ENCODE results near the gene D2HGDH.
"Not testable (repeated sequence)": the region's sequence is repeated elsewhere in the genome, so short reads cannot be mapped to it uniquely, and the experiment has no call there.

Gene D2HGDH

DNA sequence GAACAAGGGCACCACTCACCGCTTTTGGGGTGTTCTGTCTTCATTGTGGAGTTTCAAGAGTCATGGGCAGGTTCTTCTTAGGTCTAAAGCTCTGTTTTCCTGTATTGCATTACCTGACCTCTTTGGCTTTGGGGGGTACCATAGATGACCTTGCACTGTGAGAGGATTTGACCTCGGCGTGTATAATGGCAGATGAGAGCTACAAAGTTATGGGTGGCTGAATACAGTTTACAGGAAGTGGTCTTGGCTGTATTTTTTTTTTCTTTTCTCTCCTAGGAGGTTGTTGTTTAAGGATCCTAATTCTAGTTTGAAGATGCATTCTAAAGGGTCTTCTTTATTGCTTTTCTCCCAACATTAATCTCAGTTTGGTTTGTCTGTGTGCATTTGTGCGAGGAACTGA, 53.7 kb downstream of the D2HGDH start:
- Mint-ChIP-seq H3K36me3 (ENCODE audit: insufficient read depth) (peaks cover 3% of the 10 kb centered on the region), H3K4me3 (no peak overlapping the region), H3K4me1 (ENCODE audit: low read depth in 2 of 2) (peaks cover 13 to 14% of the 10 kb centered on the region in 2 donors), H3K27ac (peak overlapping the region; percentile 45 to 79), H3K9me3 (no peaks in the 10 kb centered on the region), H3K27me3 (no peaks in the 10 kb centered on the region)
- ATAC-seq (replicated peaks) (no peak), DNase-seq (no peak)

DNA sequence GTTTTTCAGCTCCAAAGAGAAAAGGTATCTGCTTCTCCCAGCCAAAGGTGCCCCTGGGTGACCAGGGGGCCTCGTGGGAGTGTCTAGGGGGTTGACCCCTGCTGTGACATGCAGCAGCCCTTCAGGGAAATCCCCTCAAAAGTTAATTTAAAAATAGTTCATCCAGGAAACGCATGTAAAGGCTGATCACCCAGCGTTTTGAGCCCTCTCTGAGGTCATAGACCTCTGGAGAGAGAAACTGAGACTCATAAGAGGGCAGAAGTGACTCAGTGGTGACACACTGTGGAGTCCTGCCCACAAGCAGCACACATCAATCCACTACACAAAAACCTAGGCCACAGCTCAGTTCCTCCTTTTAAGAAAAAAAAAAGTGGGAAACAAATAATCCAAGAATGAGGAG, 54.1 kb downstream of the D2HGDH start:
- Mint-ChIP-seq H3K27me3 (no peaks in the 10 kb centered on the region), H3K4me3 (no peak overlapping the region), H3K9me3 (no peaks in the 10 kb centered on the region), H3K27ac (peak overlapping the region; percentile 45 to 79), H3K4me1 (ENCODE audit: low read depth in 2 of 2) (peaks cover 15 to 17% of the 10 kb centered on the region in 2 donors), H3K36me3 (ENCODE audit: insufficient read depth) (peaks cover 3% of the 10 kb centered on the region)
- ATAC-seq (replicated peaks) = peak; percentile 70
- no peak for DNase-seq

DNA sequence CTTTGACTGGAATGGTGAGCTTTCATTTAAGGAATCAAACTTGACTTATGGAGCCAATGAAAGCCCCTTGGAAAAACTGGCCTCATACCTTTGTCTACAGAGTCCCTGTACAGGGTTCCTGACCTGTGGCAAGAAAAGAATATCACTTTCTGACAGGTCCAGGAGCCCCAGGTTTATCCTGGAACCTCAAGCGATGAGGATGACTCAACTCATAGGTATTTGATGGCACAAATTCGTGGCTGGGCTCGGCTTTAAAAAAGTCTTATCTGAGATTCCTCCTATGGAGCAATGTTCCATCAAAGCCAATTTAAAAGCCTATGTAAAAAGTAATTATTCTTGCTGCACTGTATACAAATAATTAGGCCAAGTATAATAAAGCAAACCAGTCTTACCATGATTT, 57.0 kb downstream of the D2HGDH start:
- H3K27ac Mint-ChIP-seq; DNase-seq; H3K9me3 Mint-ChIP-seq; H3K36me3 Mint-ChIP-seq (ENCODE audit: insufficient read depth); H3K27me3 Mint-ChIP-seq; H3K4me3 Mint-ChIP-seq; ATAC-seq (replicated peaks): not testable (repeated sequence)
- peaks cover 15 to 18% of the 10 kb centered on the region in 2 donors for H3K4me1 Mint-ChIP-seq (ENCODE audit: low read depth in 2 of 2)

GRCh38 chr2:241793385-241793784, 59.0 kb downstream of the D2HGDH start:
- H3K4me3 Mint-ChIP-seq = no peak overlapping the region
- ATAC-seq (replicated peaks) (no peak), DNase-seq (no peak)
- no peak overlapping the region for H3K27ac Mint-ChIP-seq
- H3K4me1 Mint-ChIP-seq (ENCODE audit: low read depth in 2 of 2) = peaks cover 13 to 14% of the 10 kb centered on the region in 2 donors
- no peaks in the 10 kb centered on the region for H3K27me3 Mint-ChIP-seq
- no peaks in the 10 kb centered on the region for H3K36me3 Mint-ChIP-seq (ENCODE audit: insufficient read depth)
- no peaks in the 10 kb centered on the region for H3K9me3 Mint-ChIP-seq

DNA sequence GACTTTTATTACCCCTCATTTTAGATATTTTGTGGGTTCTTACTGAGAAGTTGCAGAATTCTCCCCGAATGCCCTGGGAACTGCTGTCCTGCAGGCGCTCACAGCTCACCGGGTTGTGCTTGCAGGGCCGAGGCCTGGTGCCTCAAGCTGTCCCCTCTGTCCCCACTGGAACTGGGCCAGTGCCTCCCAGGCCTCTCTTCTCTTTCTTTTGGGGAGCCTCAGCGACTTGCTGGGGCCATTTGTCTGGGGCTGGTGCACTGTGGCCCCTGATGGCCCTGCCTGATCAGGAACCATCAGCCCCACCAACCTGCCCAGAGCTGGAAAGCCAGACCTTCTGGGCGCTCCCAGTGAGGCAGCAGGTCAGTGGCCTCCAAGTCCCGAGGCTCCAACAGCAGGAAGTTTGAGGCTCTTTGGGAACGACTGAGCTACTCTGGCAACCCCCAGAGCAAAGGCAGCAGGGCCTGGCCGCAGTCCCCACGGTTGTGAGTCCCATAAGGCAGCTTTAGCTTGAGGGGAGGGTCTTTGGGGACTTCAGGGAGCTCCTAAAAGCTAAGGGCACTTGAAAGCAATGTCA, 59.9 kb downstream of the D2HGDH start:
- DNase-seq (peak in 1 of 3 experiments; percentile 0), ATAC-seq (replicated peaks) (no peak)
- H3K4me1 Mint-ChIP-seq (ENCODE audit: low read depth in 2 of 2) = peaks cover 4 to 7% of the 10 kb centered on the region in 2 donors
- no peaks in the 10 kb centered on the region for H3K9me3 Mint-ChIP-seq
- no peaks in the 10 kb centered on the region for H3K27me3 Mint-ChIP-seq
- no peak overlapping the region for H3K4me3 Mint-ChIP-seq
- H3K27ac Mint-ChIP-seq = no peak overlapping the region
- no peaks in the 10 kb centered on the region for H3K36me3 Mint-ChIP-seq (ENCODE audit: insufficient read depth)

DNA sequence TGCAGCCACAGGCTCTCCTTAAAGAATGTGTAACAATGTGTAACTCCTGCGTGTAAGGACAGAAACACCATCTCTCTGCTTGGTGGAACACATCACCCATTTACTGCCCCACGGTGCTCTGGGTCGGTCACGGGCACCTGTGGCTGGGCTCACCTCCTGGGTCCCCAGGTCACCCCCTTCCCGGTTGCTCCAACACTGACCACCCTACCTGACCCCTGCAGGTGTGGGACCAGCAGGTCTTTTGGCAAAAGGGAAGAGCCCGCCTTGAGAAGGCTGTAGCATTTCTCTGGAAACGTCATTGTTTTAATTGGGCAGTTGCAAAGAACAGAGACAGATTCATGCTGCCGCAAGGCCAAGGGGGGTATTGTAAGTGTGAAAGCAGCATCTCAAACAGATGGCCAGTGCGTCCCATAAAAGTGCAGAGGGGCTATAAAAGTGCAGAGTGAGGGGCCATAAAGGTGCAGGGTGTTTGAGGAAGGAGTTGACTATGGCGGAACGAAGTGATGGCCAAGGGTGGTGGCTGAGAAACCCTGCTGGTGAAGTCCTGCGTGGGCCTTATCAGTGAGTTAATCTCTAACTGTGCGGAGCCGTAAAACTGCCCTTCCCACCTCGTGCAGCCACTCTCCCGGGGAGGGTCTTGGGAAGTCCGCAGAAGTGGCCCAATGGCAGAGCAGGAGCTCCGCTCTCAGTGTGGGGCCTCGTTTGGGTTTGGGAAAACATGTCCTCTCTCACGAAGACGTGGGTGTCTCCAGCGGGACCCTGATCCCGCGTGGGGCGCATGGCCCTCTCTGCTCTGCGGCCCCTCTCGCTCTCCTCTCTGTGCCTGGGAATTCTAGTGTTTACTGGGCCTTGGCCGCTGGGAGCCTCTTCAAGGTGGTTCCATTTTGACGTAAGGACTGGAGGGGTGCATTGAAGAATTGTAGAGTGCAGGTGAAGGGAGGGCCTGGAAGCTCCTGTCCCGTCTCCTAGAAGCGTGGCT, 60.9 kb downstream of the D2HGDH start:
- DNase-seq = no peak
- peaks cover 4 to 7% of the 10 kb centered on the region in 2 donors for H3K4me1 Mint-ChIP-seq (ENCODE audit: low read depth in 2 of 2)

DNA sequence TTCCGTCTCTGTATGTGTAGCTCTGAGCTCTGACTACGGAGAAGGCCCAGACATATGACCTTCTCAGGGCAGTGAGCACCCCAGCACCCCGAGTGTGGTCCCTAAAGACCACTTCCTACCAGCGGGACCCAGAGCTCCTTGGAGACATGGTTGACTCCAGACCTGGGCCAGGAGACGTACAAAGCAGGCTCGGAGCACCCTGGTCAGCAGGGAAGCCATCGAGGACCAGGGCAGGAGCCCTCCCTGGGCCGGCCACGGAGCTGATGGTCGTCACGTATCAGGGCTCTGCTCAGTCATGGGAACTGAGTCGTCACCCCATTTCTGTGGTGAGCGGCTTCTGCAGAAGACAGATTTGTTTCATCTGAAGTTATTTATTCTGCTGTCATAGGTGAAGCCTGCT, 61.8 kb downstream of the D2HGDH start:
- Mint-ChIP-seq H3K9me3 (no peaks in the 10 kb centered on the region), H3K4me1 (ENCODE audit: low read depth in 2 of 2) (peaks cover 4 to 7% of the 10 kb centered on the region in 2 donors), H3K27me3 (no peaks in the 10 kb centered on the region), H3K4me3 (no peak overlapping the region), H3K27ac (no peak overlapping the region), H3K36me3 (ENCODE audit: insufficient read depth) (no peaks in the 10 kb centered on the region)
- no peak for DNase-seq
- no peak for ATAC-seq (replicated peaks)

More for the DNA sequence above, 60.9 kb downstream of the D2HGDH start:
- Mint-ChIP-seq H3K36me3 (ENCODE audit: insufficient read depth) (no peaks in the 10 kb centered on the region), H3K9me3 (no peaks in the 10 kb centered on the region), H3K4me3 (no peak overlapping the region), H3K27me3 (no peaks in the 10 kb centered on the region), H3K27ac (no peak overlapping the region)
- ATAC-seq (replicated peaks) = no peak

- peak in 1 of 3 experiments; percentile 1 for DNase-seq
- H3K4me1 Mint-ChIP-seq (ENCODE audit: low read depth in 2 of 2) = peaks cover 4 to 7% of the 10 kb centered on the region in 2 donors
- H3K4me3 Mint-ChIP-seq = no peak overlapping the region
- H3K9me3 Mint-ChIP-seq = no peaks in the 10 kb centered on the region
- no peak overlapping the region for H3K27ac Mint-ChIP-seq
- H3K36me3 Mint-ChIP-seq (ENCODE audit: insufficient read depth) = no peaks in the 10 kb centered on the region
- no peak for ATAC-seq (replicated peaks)
- no peaks in the 10 kb centered on the region for H3K27me3 Mint-ChIP-seq
These were observed 62.2 kb downstream of the D2HGDH start for GRCh38 chr2:241796610-241797138.

DNA sequence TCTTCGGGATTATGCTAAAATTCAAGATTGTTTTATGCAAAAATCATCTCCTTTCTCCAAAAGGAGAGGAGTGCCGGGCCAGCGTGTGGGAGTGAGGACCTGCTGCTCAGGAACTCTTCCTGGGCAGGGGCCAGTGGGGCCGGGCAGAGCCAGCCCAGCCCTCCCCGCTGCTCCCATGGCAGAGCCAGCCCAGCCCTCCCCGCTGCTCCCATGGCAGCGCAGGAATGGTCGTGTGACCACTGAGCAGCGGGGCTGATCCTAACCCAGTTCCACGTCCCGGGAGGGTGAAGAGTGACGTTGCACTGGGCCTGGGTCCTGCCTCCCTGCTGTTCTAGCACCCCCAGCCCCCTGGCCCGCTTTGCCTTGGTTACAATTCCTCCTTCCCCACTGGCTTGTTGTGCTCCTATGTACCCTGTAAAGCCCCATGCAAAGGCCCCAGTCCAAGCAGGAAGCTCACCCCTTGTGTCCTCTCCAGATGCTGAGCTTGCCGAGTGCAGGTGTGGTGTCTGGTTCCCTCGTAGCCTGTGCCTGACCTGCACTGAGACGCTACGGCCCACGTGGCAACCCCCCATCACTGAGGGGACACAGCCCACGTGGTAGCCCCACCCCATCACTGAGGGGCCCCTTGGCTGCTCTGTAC, 63.1 kb downstream of the D2HGDH start:
- Mint-ChIP-seq H3K4me1 (ENCODE audit: low read depth in 2 of 2) (peaks cover 4 to 7% of the 10 kb centered on the region in 2 donors), H3K9me3 (no peaks in the 10 kb centered on the region), H3K27me3 (no peaks in the 10 kb centered on the region), H3K27ac (no peak overlapping the region), H3K4me3 (no peak overlapping the region), H3K36me3 (ENCODE audit: insufficient read depth) (peaks cover 4% of the 10 kb centered on the region)
- DNase-seq (no peak), ATAC-seq (replicated peaks) (no peak)

- Mint-ChIP-seq H3K27ac (no peak overlapping the region), H3K9me3 (no peaks in the 10 kb centered on the region), H3K4me3 (no peak overlapping the region), H3K4me1 (ENCODE audit: low read depth in 2 of 2) (peaks cover 5 to 7% of the 10 kb centered on the region in 2 donors), H3K27me3 (no peaks in the 10 kb centered on the region), H3K36me3 (ENCODE audit: insufficient read depth) (peaks cover 4% of the 10 kb centered on the region)
- DNase-seq (no peak), ATAC-seq (replicated peaks) (no peak)
These were observed 63.7 kb downstream of the D2HGDH start for GRCh38 chr2:241798081-241798630.

DNA sequence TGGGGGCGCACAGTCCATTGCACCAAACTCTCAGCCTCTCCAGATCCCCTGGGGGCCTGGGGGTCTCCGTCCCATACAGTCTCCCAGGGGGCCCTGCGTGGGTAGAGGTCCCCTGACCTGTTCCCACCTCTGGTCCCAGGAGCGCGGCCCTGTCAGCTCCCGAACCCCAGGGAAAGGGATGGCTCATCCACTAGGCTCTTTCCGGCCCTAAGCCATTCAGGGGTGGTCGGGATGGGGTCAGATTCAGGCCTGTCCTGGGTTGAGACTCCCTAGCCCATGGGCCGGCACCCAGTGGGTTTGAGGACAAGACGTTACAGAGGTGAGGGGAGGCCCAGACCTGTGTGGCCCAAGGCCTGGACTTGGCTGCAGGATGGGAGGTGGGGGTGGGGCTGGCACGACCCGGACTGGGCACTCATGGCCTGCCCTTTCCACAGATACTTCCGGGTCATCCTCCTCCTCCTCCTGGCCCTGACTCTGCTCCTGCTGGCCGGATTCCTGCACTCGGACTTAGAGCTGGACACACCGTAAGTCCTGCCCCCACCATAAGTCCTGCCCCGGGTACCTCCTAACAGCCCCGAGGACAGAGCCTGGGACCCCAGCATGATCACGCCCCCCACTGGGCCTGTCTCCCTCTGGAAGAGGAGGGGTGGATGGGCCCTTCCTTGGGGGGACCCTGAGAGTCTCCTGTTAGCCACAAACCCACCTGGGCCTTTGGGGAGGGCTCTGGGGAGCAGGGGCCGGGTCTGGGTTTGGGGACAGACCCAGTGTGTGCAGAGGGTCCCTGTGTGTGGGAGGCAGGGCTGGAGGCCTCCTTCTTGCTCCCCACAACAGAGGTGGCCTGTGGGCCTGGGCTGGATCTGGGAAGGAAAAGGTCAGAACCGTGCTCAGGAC, 64.4 kb downstream of the D2HGDH start:
- H3K27me3 Mint-ChIP-seq = no peaks in the 10 kb centered on the region
- no peaks in the 10 kb centered on the region for H3K9me3 Mint-ChIP-seq
- peaks cover 4% of the 10 kb centered on the region for H3K36me3 Mint-ChIP-seq (ENCODE audit: insufficient read depth)
- H3K27ac Mint-ChIP-seq = no peak overlapping the region
- H3K4me1 Mint-ChIP-seq (ENCODE audit: low read depth in 2 of 2) = peaks cover 4 to 8% of the 10 kb centered on the region in 2 donors
- ATAC-seq (replicated peaks) (no peak), DNase-seq (no peak)
- H3K4me3 Mint-ChIP-seq = no peak overlapping the region

DNA sequence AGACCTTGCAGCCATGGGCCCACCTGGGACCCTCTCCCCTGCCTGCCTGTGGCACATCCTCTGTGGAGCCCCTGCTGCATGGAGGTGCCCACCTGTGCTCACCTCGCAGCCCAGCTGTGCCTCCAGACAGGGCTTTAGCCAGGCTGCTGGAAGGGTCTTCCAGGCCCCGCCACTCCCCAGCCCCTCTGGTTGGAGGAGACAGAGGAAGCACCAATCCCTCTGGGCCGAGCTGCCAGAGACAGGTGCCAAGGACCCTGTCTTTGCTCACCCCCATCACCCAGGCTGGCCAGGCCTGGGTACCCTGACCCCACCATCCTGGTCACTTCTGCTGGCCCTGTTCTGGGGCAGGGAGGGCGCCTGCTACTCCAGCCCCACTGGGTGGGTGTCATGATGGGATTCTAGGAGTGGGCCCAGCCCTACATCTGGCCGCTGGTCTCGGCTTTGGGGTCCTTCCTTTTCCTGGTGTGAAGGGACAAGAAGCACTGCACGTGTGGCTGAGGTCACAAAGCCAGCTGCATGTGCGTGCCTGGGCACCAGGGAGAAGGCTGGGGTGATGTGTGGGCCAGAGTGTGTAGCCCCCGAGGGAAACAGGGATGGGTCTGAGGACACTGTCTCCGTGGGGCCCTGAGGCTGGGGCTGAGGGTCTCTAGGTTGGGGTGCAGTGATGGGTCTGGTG, 65.2 kb downstream of the D2HGDH start:
- peaks cover 4% of the 10 kb centered on the region for H3K36me3 Mint-ChIP-seq (ENCODE audit: insufficient read depth)
- no peaks in the 10 kb centered on the region for H3K27me3 Mint-ChIP-seq
- peaks cover 8 to 11% of the 10 kb centered on the region in 2 donors for H3K4me1 Mint-ChIP-seq (ENCODE audit: low read depth in 2 of 2)
- DNase-seq (no peak), ATAC-seq (replicated peaks) (no peak)
- no peaks in the 10 kb centered on the region for H3K9me3 Mint-ChIP-seq
- H3K4me3 Mint-ChIP-seq = no peak overlapping the region
- no peak overlapping the region for H3K27ac Mint-ChIP-seq
